ENCODE measurements around the gene ANGPT4. TPM values are rescaled to one million over a fixed set of nuclear protein-coding genes. Genes with fewer than 3 reads are reported as not detected.

ANGPT4 gene
- total and polyA plus RNA-seq, 10 donors = 0.03 to 0.06 TPM; not detected in 8

DNA sequence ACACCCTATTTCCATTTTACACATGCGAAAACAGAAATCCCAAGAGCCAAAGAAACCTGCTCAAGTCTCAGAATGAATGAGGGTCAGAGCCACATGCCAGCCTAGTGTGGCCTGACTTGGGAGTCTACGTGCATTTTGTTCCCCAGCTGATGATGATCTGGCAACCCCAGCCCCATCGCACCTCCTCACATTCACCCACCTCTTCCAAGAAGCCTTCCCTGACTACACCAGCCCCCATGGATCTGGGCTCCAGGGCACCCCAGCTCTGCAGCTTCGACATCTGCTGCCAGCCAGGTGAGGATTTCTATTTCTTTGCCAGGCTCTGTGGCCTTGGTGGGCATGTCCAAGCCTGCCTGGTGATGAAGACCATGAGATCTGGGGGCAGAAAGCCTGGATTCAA, 41.0 kb downstream of the ANGPT4 start:
- no peak for DNase-seq
- TF ChIP-seq CTCF (IDR thresholded peaks at IDR 0.05 in 8 of 11, conservative IDR thresholded peaks at IDR 0.05 in 3 of 11) (no peak), POLR2AphosphoS5 (IDR thresholded peaks at IDR 0.05) (no peak), POLR2A (IDR thresholded peaks at IDR 0.05) (no peak)
- Histone ChIP-seq H3K36me3 (no peaks in the 10 kb centered on the region), H3K4me1 (no peaks in the 10 kb centered on the region), H3K9me3 (no peaks in the 10 kb centered on the region), H3K27me3 (replicated peaks in 1 of 7) (no peaks in the 10 kb centered on the region), H3K27ac (no peak overlapping the region), H3K4me3 (no peak overlapping the region)
- intact Hi-C loops (cut with DNase I; ENCODE audit: low total_unique reads) = no loop called here
- WGBS, 5 donors = 87 to 89% (median 89%) methylated on average over 4 of the region's 4 CpGs

DNA sequence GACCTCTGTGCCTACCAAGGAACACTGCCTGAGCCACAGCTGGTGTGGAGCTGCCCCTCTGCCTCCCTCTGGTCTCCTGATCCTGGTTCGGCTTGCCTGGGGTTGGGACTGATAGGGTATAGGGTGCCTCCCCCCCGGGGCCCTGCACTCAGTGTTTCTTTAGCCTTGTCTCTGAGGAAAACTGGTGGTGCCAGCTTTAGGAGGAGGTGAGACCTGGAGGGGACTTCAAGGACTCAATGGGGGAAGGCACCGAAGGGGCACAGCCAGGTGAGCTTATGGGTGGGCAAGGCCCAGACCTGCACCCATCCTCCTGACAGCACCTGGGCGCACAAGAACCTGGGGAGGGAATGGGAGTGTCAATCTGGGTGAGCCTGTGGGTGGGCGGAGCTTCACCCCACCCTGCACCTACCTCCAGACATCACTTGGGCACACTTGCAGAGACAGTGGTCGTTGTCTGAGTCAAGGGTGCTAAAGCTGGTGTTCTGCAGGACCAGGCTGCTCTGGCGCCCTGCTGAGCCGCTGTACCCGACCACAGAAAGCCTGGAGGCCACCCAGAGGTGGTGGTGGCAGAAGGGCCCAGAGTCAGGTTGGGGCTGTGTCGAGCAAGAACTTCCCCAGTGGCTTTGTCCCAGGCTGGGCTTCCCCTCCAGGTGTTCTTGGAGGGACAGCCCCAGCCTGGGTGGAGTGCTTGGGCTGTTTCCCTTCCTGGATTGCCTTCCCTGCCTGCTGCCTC, 42.1 kb downstream of the ANGPT4 start:
- 77 to 89% (median 85%) methylated on average over 9 to 10 of the region's 10 CpGs for WGBS, 5 donors
- no peak overlapping the region for H3K27ac ChIP-seq
- H3K36me3 ChIP-seq = no peaks in the 10 kb centered on the region
- no peaks in the 10 kb centered on the region for H3K9me3 ChIP-seq
- H3K4me3 ChIP-seq = no peak overlapping the region
- TF ChIP-seq POLR2A (IDR thresholded peaks at IDR 0.05) (no peak), CTCF (IDR thresholded peaks at IDR 0.05 in 8 of 11, conservative IDR thresholded peaks at IDR 0.05 in 3 of 11) (no peak), POLR2AphosphoS5 (IDR thresholded peaks at IDR 0.05) (no peak)
- H3K4me1 ChIP-seq = no peaks in the 10 kb centered on the region
- no peaks in the 10 kb centered on the region for H3K27me3 ChIP-seq (replicated peaks in 1 of 7)
- intact Hi-C loops (cut with DNase I; ENCODE audit: low total_unique reads) = no loop called here
- DNase-seq = peak; percentile 37

DNA sequence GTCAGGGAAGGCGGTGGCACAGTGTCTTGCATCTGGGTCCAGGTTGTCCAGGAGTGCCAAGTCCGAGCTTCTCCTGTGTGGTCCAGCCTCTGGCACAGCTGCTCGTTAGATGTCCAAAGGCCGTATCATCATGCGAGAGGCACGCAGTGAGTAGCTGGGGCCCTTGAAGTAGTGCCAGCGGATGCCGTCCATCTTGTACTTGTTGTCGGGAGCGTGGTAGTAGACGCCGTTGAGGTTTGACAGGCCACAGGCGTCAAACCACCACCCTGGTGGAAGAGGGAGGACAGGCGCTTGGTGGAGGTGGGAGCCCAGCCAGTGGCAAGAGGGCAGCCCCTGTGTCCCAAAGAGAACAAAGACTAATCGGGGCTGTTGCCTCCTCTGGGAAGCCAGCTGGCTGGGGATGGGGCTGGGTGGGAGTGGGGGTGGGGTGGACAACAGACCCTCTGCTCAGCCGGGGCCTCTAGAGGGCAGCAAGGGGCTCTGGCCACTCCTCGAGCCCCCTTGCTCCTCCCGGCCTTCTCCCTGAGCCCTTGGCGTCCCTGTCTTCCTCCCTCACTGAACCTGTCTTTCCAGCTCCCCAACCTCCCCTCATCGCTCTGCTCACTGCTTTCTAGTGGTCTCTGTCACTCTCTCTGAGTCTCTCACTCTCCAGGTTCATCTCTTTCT, 43.1 kb downstream of the ANGPT4 start:
- Histone ChIP-seq H3K27me3 (replicated peaks in 1 of 7) (no peaks in the 10 kb centered on the region), H3K4me1 (no peaks in the 10 kb centered on the region), H3K36me3 (no peaks in the 10 kb centered on the region), H3K27ac (no peak overlapping the region), H3K9me3 (no peaks in the 10 kb centered on the region), H3K4me3 (no peak overlapping the region)
- DNase-seq = peak; percentile 51
- intact Hi-C loops (cut with DNase I; ENCODE audit: low total_unique reads) = no loop called here
- TF ChIP-seq POLR2AphosphoS5 (IDR thresholded peaks at IDR 0.05) = no peak
- no peak for TF ChIP-seq CTCF (IDR thresholded peaks at IDR 0.05 in 8 of 11, conservative IDR thresholded peaks at IDR 0.05 in 3 of 11)
- no peak for TF ChIP-seq POLR2A (IDR thresholded peaks at IDR 0.05)
- WGBS, 5 donors = 62 to 80% (median 74%) methylated on average over 20 of the region's 20 CpGs

- H3K27ac ChIP-seq = no peak overlapping the region
- H3K36me3 ChIP-seq = no peaks in the 10 kb centered on the region
- TF ChIP-seq POLR2A (IDR thresholded peaks at IDR 0.05) (no peak), CTCF (IDR thresholded peaks at IDR 0.05 in 8 of 11, conservative IDR thresholded peaks at IDR 0.05 in 3 of 11) (no peak), POLR2AphosphoS5 (IDR thresholded peaks at IDR 0.05) (no peak)
- H3K4me3 ChIP-seq = no peak overlapping the region
- H3K9me3 ChIP-seq = no peaks in the 10 kb centered on the region
- H3K4me1 ChIP-seq = no peaks in the 10 kb centered on the region
- DNase-seq = no peak
- 36 to 79% (median 56%) methylated on average over 2 of the region's 2 CpGs for WGBS, 5 donors
- intact Hi-C loops (cut with DNase I; ENCODE audit: low total_unique reads) = no loop called here
- H3K27me3 ChIP-seq (replicated peaks in 1 of 7) = no peaks in the 10 kb centered on the region
Measured at GRCh38 chr20:871948-872347, 44.2 kb downstream of the ANGPT4 start.

Data from spleen (tissue), 11 donors.